GM12878 (cell line): Measurements from ENCODE around the gene TRIM63. TPM values are rescaled to one million over a fixed set of nuclear protein-coding genes. Genes with fewer than 3 reads are reported as not detected.

Experiments
- ATAC-seq: fragments of 200-7000 bp; cut with Tn5 transposase; 3 replicates; pipeline ENCODE4 v1.9.1; 2020; ENCODE audit warnings: mild to moderate bottlenecking, moderate library complexity
- BruUV-seq: library from RNA; stranded (reverse); fragments of 400-500 nt; replicated peaks from 2 replicates; lab custom pipeline; 2021; lab: Mats Ljungman, UMichigan
- CTCF ChIA-PET: fragments of 300-600 bp; sonication (Branson Sonifier 250); formaldehyde crosslinking; extraction: SDS; loops from one replicate; lab custom pipeline; 2021; ENCODE audit warnings: inconsistent platforms; lab: Yijun Ruan, JAX
- POLR2A ChIA-PET: fragments of 350-600 bp; formaldehyde crosslinking; extraction: SDS; loops from one replicate; lab custom pipeline; 2021; ENCODE audit warnings: inconsistent platforms; lab: Charles Lee
- RAD21 ChIA-PET: fragments of 300-600 bp; sonication (Branson Sonifier 250); formaldehyde crosslinking; loops from one replicate; lab custom pipeline; 2023; ENCODE audit warnings: antibody characterized with exemption; ENCODE audit not compliant: unreplicated experiment; lab: Charles Lee
- SMC1A ChIA-PET: fragments of 300-600 bp; sonication (Branson Sonifier 250); formaldehyde crosslinking; loops from one replicate; lab custom pipeline; 2023; ENCODE audit not compliant: unreplicated experiment, uncharacterized antibody; lab: Charles Lee
- DNase-seq: peaks from one replicate; pipeline ENCODE4 v3.0.0-alpha.2; 2011; ENCODE audit warnings: low read depth, low spot score
- FAIRE-seq: peaks from 3 replicates; lab custom pipeline; 2011; peaks lifted over from hg19 to GRCh38; lab: Jason Lieb, UNC
- H2AFZ ChIP-seq: 2 replicates; pipeline ENCODE4 v1.6.0; 2011; ENCODE audit warnings: low read depth, low read length, control low read depth; ENCODE audit not compliant: control insufficient read depth
- H3K27ac ChIP-seq: 2 replicates; pipeline ENCODE4 v1.5.1; 2011; ENCODE audit warnings: control low read depth; ENCODE audit not compliant: control insufficient read depth, insufficient read depth
- H3K27me3 ChIP-seq, 2 experiments: replicated peaks in 1 of 2; 2 replicates each; pipeline versions ENCODE4 v1.6.0 to v1.6.1; 2011; ENCODE audit warnings: low read length in 1 of 2; ENCODE audit not compliant: control insufficient read depth in 2 of 2, insufficient read depth in 2 of 2
- H3K36me3 ChIP-seq, 2 experiments: 2 replicates each; pipeline ENCODE4 v1.5.1; 2011; ENCODE audit warnings: low read length in 1 of 2; ENCODE audit not compliant: control insufficient read depth in 2 of 2, insufficient read depth in 2 of 2
- H3K4me1 ChIP-seq: 2 replicates; pipeline ENCODE4 v1.6.1; 2011; ENCODE audit warnings: mild to moderate bottlenecking, low read length, moderate library complexity, mixed read lengths; ENCODE audit not compliant: control insufficient read depth, insufficient read depth
- H3K4me2 ChIP-seq: 2 replicates; pipeline ENCODE4 v1.6.0; 2011; ENCODE audit warnings: control low read depth; ENCODE audit not compliant: control insufficient read depth, insufficient read depth
- H3K4me3 ChIP-seq: fragments of 200-600 bp; sonication (generic); 2 replicates; pipeline ENCODE4 v1.5.1; 2016
- H3K79me2 ChIP-seq: 2 replicates; pipeline ENCODE4 v1.6.0; 2011; ENCODE audit warnings: low read length; ENCODE audit not compliant: control insufficient read depth, insufficient read depth
- H3K9ac ChIP-seq: 2 replicates; pipeline ENCODE4 v1.8.0; 2011; ENCODE audit warnings: low read length, control low read depth, mixed read lengths; ENCODE audit not compliant: control insufficient read depth, insufficient read depth
- H3K9me3 ChIP-seq: replicated peaks from 3 replicates; pipeline ENCODE4 v1.5.1; 2011; ENCODE audit warnings: mild to moderate bottlenecking, low read length; ENCODE audit not compliant: control insufficient read depth, insufficient read depth
- H4K20me1 ChIP-seq: 2 replicates; pipeline ENCODE4 v1.6.0; 2011; ENCODE audit not compliant: control insufficient read depth, insufficient read depth
- CBFB ChIP-seq: IDR thresholded peaks from 2 replicates; pipeline ENCODE4 v1.6.1; 2016; ENCODE audit warnings: antibody characterized with exemption, low read depth
- CREB1 ChIP-seq: IDR thresholded peaks from 2 replicates; pipeline ENCODE4 v1.6.1; 2012; ENCODE audit warnings: low read depth, mild to moderate bottlenecking, inconsistent platforms
- CREM ChIP-seq: IDR thresholded peaks from 2 replicates; pipeline ENCODE4 v1.6.1; 2014; ENCODE audit warnings: antibody characterized with exemption, low read depth
- CUX1 ChIP-seq: IDR thresholded peaks from 2 replicates; pipeline ENCODE4 v1.6.1; 2012; ENCODE audit warnings: improper control_type of control experiment, low read depth, low read length; ENCODE audit not compliant: insufficient replicate concordance
- IKZF1 ChIP-seq: fragments of 450-650 bp; conservative IDR thresholded peaks from 2 replicates; pipeline ENCODE4 v1.6.1; 2017; ENCODE audit warnings: antibody characterized with exemption, mild to moderate bottlenecking
- IRF4 ChIP-seq: IDR thresholded peaks from 2 replicates; pipeline ENCODE4 v1.6.1; 2011; ENCODE audit warnings: low read depth, low read length
- JUND ChIP-seq: IDR thresholded peaks from 2 replicates; pipeline ENCODE4 v1.6.1; 2012; ENCODE audit warnings: low read depth, mild to moderate bottlenecking, low read length, improper control_type of control experiment, moderate library complexity
- MEF2A ChIP-seq: IDR thresholded peaks from 2 replicates; pipeline ENCODE4 v1.6.1; 2011; ENCODE audit warnings: low read depth, mild to moderate bottlenecking, low read length, moderate library complexity; ENCODE audit not compliant: insufficient read depth
- MTA2 ChIP-seq: fragments of 450-650 bp; IDR thresholded peaks from 2 replicates; pipeline ENCODE4 v1.6.1; 2016; ENCODE audit warnings: low read depth, mild to moderate bottlenecking, moderate library complexity
- MTA3 ChIP-seq: IDR thresholded peaks from 2 replicates; pipeline ENCODE4 v1.6.1; 2012; ENCODE audit warnings: low read length, inconsistent platforms, borderline replicate concordance
- MXI1 ChIP-seq: fragments of 150-350 bp; IDR thresholded peaks from 2 replicates; pipeline ENCODE4 v1.6.1; 2011; ENCODE audit warnings: low read depth, mild to moderate bottlenecking, inconsistent platforms, low read length, improper control_type of control experiment
- MYB ChIP-seq: fragments of 150-350 bp; IDR thresholded peaks from 2 replicates; pipeline ENCODE4 v1.6.1; 2014; ENCODE audit warnings: mild to moderate bottlenecking, low read depth, low read length, borderline replicate concordance
- NFYA ChIP-seq: IDR thresholded peaks from 2 replicates; pipeline ENCODE4 v1.6.1; 2011; ENCODE audit warnings: low read depth, mild to moderate bottlenecking, low read length, improper control_type of control experiment, borderline replicate concordance
- NRF1 ChIP-seq: conservative IDR thresholded peaks from 2 replicates; pipeline ENCODE4 v1.6.1; 2011; ENCODE audit warnings: mild to moderate bottlenecking, low read depth, low read length, improper control_type of control experiment
- POLR2AphosphoS2 ChIP-seq: IDR thresholded peaks from 2 replicates; pipeline ENCODE4 v1.6.1; 2011; ENCODE audit warnings: low read depth, mild to moderate bottlenecking, low read length, improper control_type of control experiment, moderate library complexity
- RAD51 ChIP-seq: fragments of 450-650 bp; IDR thresholded peaks from 2 replicates; pipeline ENCODE4 v1.6.1; 2016; ENCODE audit warnings: moderate library complexity, mild to moderate bottlenecking, inconsistent platforms
- RB1 ChIP-seq: fragments of 450-650 bp; formaldehyde crosslinking; IDR thresholded peaks from 2 replicates; pipeline ENCODE4 v1.6.1; 2017; ENCODE audit warnings: mild to moderate bottlenecking, borderline replicate concordance
- SP1 ChIP-seq: IDR thresholded peaks from one replicate; pipeline ENCODE4 v1.6.1; 2011; ENCODE audit warnings: low read depth, low read length
- ZBTB4 ChIP-seq: fragments of 450-650 bp; formaldehyde crosslinking; IDR thresholded peaks from 2 replicates; pipeline ENCODE4 v1.4.0; 2022; ENCODE audit warnings: mild to moderate bottlenecking, moderate library complexity
- WGBS: methylation state at CpG from one replicate; pipeline ENCODE4 v1.1.6; 2016; ENCODE audit warnings: low lambda C conversion rate; ENCODE audit not compliant: insufficient replicate concordance, insufficient coverage; ENCODE audit errors: missing lambda C conversion rate; 5-methylcytosine and 5-hydroxymethylcytosine counted together
- in situ Hi-C: fragments of 300-500 bp; cut with MboI; formaldehyde crosslinking; loops from 9 replicates; pipeline ENCODE4 v1.14.3; 2018; ENCODE audit warnings: mixed read lengths
- intact Hi-C: fragments of 100-400 bp; cut with micrococcal nuclease; formaldehyde crosslinking; loops from one replicate; pipeline ENCODE4 v1.14.2; 2022; ENCODE audit not compliant: unreplicated experiment
- polyA plus RNA-seq, 11 experiments: library from polyadenylated mRNA; depleted of rRNA in 4 of 11; unstranded in 6 of 11; stranded (reverse) in 5 of 11; fragments of >200 nt; fragmentation: Nextera tagmentation in 4 of 11; fragmentation: Illumina TruSeq in 1 of 11; extraction: Ambion mirVana in 4 of 11; extraction: Trizol in 1 of 11; gene quantifications; 1 replicate in 1 of 11; 2 replicates in 10 of 11; pipeline versions ENCODE4 v1.2.1 to v1.2.3, GENCODE V29; 2011 to 2016; ENCODE audit warnings: inconsistent platforms in 2 of 11, missing spikeins in 2 of 11, low read depth in 1 of 11
- total RNA-seq, 4 experiments: library from RNA; depleted of rRNA in 3 of 4; stranded (reverse); fragments of >200 nt in 3 of 4; fragmentation: Illumina TruSeq in 1 of 4; extraction: Trizol in 1 of 4; gene quantifications; 2 replicates each; pipeline versions ENCODE4 v1.2.1 to v1.2.3, GENCODE V29; 2013 to 2021

The TRIM63 gene
- total and polyA plus RNA-seq, 10 of the 15 experiments (the other 5 are each of a cell fraction or from before 2014, with no cell fraction given), result not detected

GRCh38 chr1:26084844-26085243, 17.4 kb upstream of the TRIM63 start:
- CTCF ChIA-PET, result interaction anchor here (1.4 to 1.5 kb wide), 2 partner anchors 20 to 49 kb away, joined by 3 to 4 read pairs; no protein-coding TSS in a partner anchor
- intact Hi-C loops (no loop called here), in situ Hi-C loops (no loop called here)
- no peaks in the 10 kb centered on the region for H3K9me3 ChIP-seq
- H4K20me1 ChIP-seq, result no peaks in the 10 kb centered on the region
- H3K36me3 ChIP-seq, result no peaks in the 10 kb centered on the region
- FAIRE-seq (no peak), ATAC-seq (no peak), DNase-seq (no peak)
- BruUV-seq, result no TSS peak
- no peak overlapping the region for H3K27ac ChIP-seq
- no peak overlapping the region for H3K9ac ChIP-seq
- RAD21 ChIA-PET, result no interaction called here
- no peaks in the 10 kb centered on the region; a peak in 2 of 4 replicates for H3K27me3 ChIP-seq
- no peaks in the 10 kb centered on the region for H3K4me1 ChIP-seq
- H2AFZ ChIP-seq, result no peak overlapping the region
- POLR2A ChIA-PET, result no interaction called here
- no peak overlapping the region for H3K4me3 ChIP-seq
- H3K4me2 ChIP-seq, result no peak overlapping the region
- SMC1A ChIA-PET, result interaction anchor here (1.2 to 1.9 kb wide), 3 partner anchors 16 to 61 kb away, joined by 3 to 5 read pairs (median 3); no protein-coding TSS in a partner anchor
- no peaks in the 10 kb centered on the region for H3K79me2 ChIP-seq
- 25% methylated on average over 2 of the region's 2 CpGs for WGBS
- TF ChIP-seq CREM, result no peak
- TF ChIP-seq IRF4, result no peak
- TF ChIP-seq MEF2A, result no peak
- no peak for TF ChIP-seq MYB
- TF ChIP-seq CUX1, result no peak
- no peak for TF ChIP-seq SP1
- no peak for TF ChIP-seq CBFB
- TF ChIP-seq ZBTB4, result no peak
- TF ChIP-seq RB1, result no peak
- TF ChIP-seq MTA2, result no peak
- TF ChIP-seq MTA3, result no peak
- no peak for TF ChIP-seq RAD51
- TF ChIP-seq NRF1, result no peak
- TF ChIP-seq CREB1, result no peak
- no peak for TF ChIP-seq POLR2AphosphoS2
- no peak for TF ChIP-seq JUND
- no peak for TF ChIP-seq IKZF1
- no peak for TF ChIP-seq NFYA
- no peak for TF ChIP-seq MXI1
